Neural cell (in vitro differentiated cells): ENCODE results near the gene SLC25A34.
"Not testable (repeated sequence)": the region's sequence is repeated elsewhere in the genome, so short reads cannot be mapped to it uniquely, and the experiment has no call there.

Source experiments
- CTCF ChIP-seq: fragments of 450-650 bp; IDR thresholded peaks from 2 replicates; pipeline ENCODE4 v1.5.1; 2014; ENCODE audit warnings: antibody characterized with exemption, mild to moderate bottlenecking, moderate library complexity; ENCODE audit not compliant: poor library complexity, severe bottlenecking
- EP300 ChIP-seq: fragments of 450-650 bp; conservative IDR thresholded peaks from 2 replicates; pipeline ENCODE4 v1.6.1; 2014; ENCODE audit warnings: antibody characterized with exemption, mild to moderate bottlenecking, moderate library complexity; ENCODE audit not compliant: poor library complexity, severe bottlenecking
- EZH2 ChIP-seq: fragments of 200-600, 300-800 bp; shearing (Covaris generic), sonication (generic); IDR thresholded peaks from 2 replicates; pipeline ENCODE4 v1.6.1; 2014; ENCODE audit warnings: antibody characterized with exemption, low read length, borderline replicate concordance, mild to moderate bottlenecking; ENCODE audit not compliant: insufficient read depth, poor library complexity, severe bottlenecking
- POLR2AphosphoS5 ChIP-seq: IDR thresholded peaks from 2 replicates; pipeline ENCODE4 v1.6.1; 2012

DNA sequence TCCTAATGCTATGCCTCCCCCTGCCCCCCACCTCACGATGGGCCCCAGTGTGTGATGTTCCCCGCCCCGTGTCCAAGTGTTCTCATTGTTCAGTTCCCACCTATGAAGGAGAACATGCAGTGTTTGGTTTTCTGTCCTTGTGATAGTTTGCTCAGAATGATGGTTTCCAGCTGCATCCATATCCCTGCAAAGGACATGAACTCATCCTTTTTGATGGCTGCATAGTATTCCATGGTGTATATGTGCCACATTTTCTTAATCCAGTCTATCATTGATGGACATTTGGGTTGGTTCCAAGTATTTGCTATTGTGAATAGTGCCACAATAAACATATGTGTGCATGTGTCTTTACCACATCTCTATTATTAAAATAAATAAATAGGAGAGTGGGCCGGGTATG, 36.7 kb upstream of the SLC25A34 start:
- not testable (repeated sequence) for TF ChIP-seq CTCF, POLR2AphosphoS5, EZH2, EP300
